Measurements from ENCODE around the gene A3GALT2. TPM values are rescaled to one million over a fixed set of nuclear protein-coding genes. Genes with fewer than 3 reads are reported as not detected.

Gene A3GALT2
- polyA plus RNA-seq, 2 of the 4 experiments (the other 2 are of a cell fraction) = not detected

GRCh38 chr1:33350611-33351280, 29.8 kb upstream of the A3GALT2 start:
- ChIA-PET POLR2A (interaction anchor here (0.7 to 1.5 kb wide), 2 partner anchors 9 to 55 kb away, joined by 3 read pairs; no protein-coding TSS in a partner anchor), CTCF (interaction anchor here (1.1 to 2.7 kb wide), 5 partner anchors 17 to 132 kb away, joined by 3 to 9 read pairs (median 3); no protein-coding TSS in a partner anchor)
- ATAC-seq (no peak), FAIRE-seq (no peak), DNase-seq (ENCODE audit: low read depth in 1 of 2, low spot score in 1 of 2) (peak in 1 of 2 experiments; percentile 7)
- Histone ChIP-seq H3K4me3 (peak overlapping the region; percentile 94), H3K27ac (peak overlapping the region; percentile 98), H3K9me3 (no peaks in the 10 kb centered on the region), H3K4me1 (peaks cover 15% of the 10 kb centered on the region), H3K4me2 (peak overlapping the region; percentile 94)
- TF ChIP-seq TFCP2L1 (CRISPR knock-in tag; IDR thresholded peaks at IDR 0.05) (no peak), RARB (CRISPR knock-in tag; IDR thresholded peaks at IDR 0.05) (no peak), NPAS2 (CRISPR knock-in tag; IDR thresholded peaks at IDR 0.05; ENCODE audit: borderline replicate concordance) (no peak), HOXB13 (CRISPR knock-in tag; IDR thresholded peaks at IDR 0.05; ENCODE audit: low read depth) (no peak), ESRRA (IDR thresholded peaks at IDR 0.05; ENCODE audit: borderline replicate concordance, low read length) (no peak), MAZ (IDR thresholded peaks at IDR 0.05; ENCODE audit: borderline replicate concordance, low read depth, low read length) (no peak), MYC (IDR thresholded peaks at IDR 0.05; ENCODE audit: borderline replicate concordance, low read length) (no peak), EHF (CRISPR knock-in tag; IDR thresholded peaks at IDR 0.05) (no peak), EHMT2 (IDR thresholded peaks at IDR 0.05; ENCODE audit: low read depth) (no peak), PHF8 (IDR thresholded peaks at IDR 0.05; ENCODE audit: borderline replicate concordance, low read depth) (no peak), FOXS1 (CRISPR knock-in tag; IDR thresholded peaks at IDR 0.05) (no peak), FOSL2 (IDR thresholded peaks at IDR 0.05) (no peak), FOSL2 (CRISPR knock-in tag; IDR thresholded peaks at IDR 0.05) (no peak), MAX (IDR thresholded peaks at IDR 0.05) (no peak)
- 45% methylated on average over 6 of the region's 6 CpGs for WGBS (ENCODE audit: missing lambda C conversion rate)

- no peak for FAIRE-seq
Measured at GRCh38 chr1:33349778-33350610, 29.1 kb upstream of the A3GALT2 start.

More at GRCh38 chr1:33349778-33350610, 29.1 kb upstream of the A3GALT2 start:
- Histone ChIP-seq H3K4me2 (peak overlapping the region; percentile 96), H3K4me3 (peak overlapping the region; percentile 94), H3K27ac (peak overlapping the region; percentile 98), H3K9me3 (no peaks in the 10 kb centered on the region), H3K4me1 (peaks cover 23% of the 10 kb centered on the region)
- peak; percentile 69 to 70 for DNase-seq (ENCODE audit: low read depth in 1 of 2, low spot score in 1 of 2)
- ChIA-PET CTCF (interaction anchor here (1.1 to 2.1 kb wide), 3 partner anchors 52 to 131 kb away, joined by 3 to 9 read pairs (median 3); no protein-coding TSS in a partner anchor), POLR2A (interaction anchor here (0.6 to 1.5 kb wide), 5 partner anchors 8 to 54 kb away, joined by 3 read pairs; no protein-coding TSS in a partner anchor)
- TF ChIP-seq E2F6 (IDR thresholded peaks at IDR 0.05; ENCODE audit: borderline replicate concordance, low read depth) (peak; percentile 72), ZFP36 (IDR thresholded peaks at IDR 0.05; ENCODE audit: borderline replicate concordance, partially characterized antibody) (no peak), PHF8 (IDR thresholded peaks at IDR 0.05; ENCODE audit: borderline replicate concordance, low read depth) (peak; percentile 42; the same call in 1 of the 2 replicates), BCL3 (IDR thresholded peaks at IDR 0.05) (peak; percentile 75), SREBF2 (IDR thresholded peaks at IDR 0.05) (no peak), TP53 (CRISPR knock-in tag; IDR thresholded peaks at IDR 0.05) (0 out of 2 replicates have a peak, but pooled peaks have one; percentile 61), POLR2A (IDR thresholded peaks at IDR 0.05; ENCODE audit: low read length) (peak; percentile 75), MAX (IDR thresholded peaks at IDR 0.05) (peak; percentile 81), JUN (IDR thresholded peaks at IDR 0.05) (peak in 1 of 2 experiments; percentile 57; a peak in 2 of 5 replicates)
- WGBS (ENCODE audit: missing lambda C conversion rate) = 0% methylated on average over 17 of the region's 104 CpGs
- peak; percentile 79 to 84 for ATAC-seq

Measured in A549 (cell line).